GM19438 (cell line): ENCODE data around the gene AGPAT4.
"Not testable (repeated sequence)": the region's sequence is repeated elsewhere in the genome, so short reads cannot be mapped to it uniquely, and the experiment has no call there.

Source experiments
- ATAC-seq: cut with Tn5 transposase; IDR thresholded peaks from one replicate; pipeline ENCODE4 v1.9.1; 2021; ENCODE audit warnings: low read depth; ENCODE audit not compliant: unreplicated experiment

Gene AGPAT4

DNA sequence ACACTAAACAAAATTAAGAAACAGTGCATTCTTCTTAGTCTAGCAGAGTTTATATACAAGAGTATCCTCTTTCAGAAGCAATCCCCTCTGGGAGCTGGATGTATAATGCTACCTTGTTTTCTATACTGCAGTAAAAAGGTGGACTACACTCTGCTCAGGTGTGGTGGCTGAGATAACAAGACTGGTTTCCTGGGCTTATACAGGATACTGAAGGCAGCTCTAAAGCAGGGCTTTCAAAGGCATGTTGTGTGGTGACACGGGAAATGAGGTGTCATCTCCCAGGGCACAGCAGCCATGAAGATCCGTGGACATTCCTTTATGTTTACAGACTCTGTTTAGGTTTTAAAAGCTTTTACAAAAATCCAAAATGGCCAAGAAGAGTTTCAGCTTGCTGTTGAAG, 145.6 kb downstream of the AGPAT4 start:
- ATAC-seq, result no peak

GRCh38 chr6:161127071-161127740, 146.7 kb downstream of the AGPAT4 start:
- ATAC-seq, result no peak

DNA sequence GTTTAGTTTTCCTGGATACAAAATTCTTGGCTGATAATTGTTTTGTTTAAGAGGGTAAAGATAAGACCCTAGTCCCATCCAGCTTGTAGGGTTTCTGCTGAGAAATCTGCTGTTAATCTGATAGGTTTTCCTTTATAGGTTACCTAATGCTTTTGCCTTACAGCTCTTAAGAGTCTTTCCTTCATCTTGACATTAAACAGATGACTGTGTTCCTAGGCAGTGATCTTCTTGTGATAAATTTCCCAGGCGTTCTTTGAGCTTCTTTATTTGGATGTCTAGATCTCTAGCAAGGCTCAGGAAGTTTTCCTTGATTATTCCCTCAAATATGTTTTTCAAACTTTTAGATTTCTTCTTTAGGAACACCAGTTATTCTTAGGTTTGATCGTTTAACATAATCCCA, 148.3 kb downstream of the AGPAT4 start:
- ATAC-seq, result no peak

GRCh38 chr6:161123319-161123718, 150.5 kb downstream of the AGPAT4 start:
- not testable (repeated sequence) for ATAC-seq

- no peak for ATAC-seq
Observed at GRCh38 chr6:161117942-161118341, 155.9 kb downstream of the AGPAT4 start.

- ATAC-seq, result no peak
Observed at GRCh38 chr6:161117308-161117707, 156.6 kb downstream of the AGPAT4 start.

GRCh38 chr6:161116554-161116953, 157.3 kb downstream of the AGPAT4 start:
- ATAC-seq, result no peak

DNA sequence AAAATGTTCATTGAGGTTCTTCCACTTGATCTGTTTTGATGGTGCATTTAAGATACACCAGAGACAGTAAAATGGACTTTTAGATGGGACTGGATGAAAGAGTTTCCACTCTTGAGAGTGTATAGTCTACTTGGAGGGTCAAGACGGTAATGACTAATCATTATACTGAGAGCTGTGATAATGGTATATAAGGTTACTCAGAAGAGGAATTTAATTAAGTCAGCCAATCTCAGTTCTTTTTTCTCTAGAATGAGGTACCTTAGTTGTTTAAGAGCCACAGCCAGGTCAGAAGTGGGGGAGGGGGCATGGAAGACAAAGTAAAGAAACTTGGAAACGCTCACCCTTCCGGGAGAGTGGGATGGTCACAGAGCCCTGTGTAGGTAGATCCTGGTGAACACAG, 158.4 kb downstream of the AGPAT4 start:
- ATAC-seq, result no peak

DNA sequence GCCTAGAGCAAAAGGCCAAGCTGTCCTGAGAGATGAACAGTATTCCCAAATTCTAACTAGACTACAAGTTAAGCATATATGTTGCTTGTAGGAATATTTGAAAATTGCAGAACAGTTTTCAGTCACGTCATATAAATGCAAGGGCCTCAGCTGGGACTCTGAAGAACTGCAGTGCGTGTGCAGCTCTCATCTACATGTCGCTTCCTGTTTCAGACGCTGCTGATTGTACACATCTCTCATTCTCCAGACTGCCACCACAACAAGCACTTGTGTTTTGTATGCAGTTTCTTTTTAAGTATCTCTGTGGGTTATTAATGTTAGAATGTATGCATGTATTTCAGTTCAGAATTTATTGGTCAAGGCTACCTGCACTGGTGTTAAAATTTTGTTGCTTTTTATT, 162.6 kb downstream of the AGPAT4 start:
- no peak for ATAC-seq

DNA sequence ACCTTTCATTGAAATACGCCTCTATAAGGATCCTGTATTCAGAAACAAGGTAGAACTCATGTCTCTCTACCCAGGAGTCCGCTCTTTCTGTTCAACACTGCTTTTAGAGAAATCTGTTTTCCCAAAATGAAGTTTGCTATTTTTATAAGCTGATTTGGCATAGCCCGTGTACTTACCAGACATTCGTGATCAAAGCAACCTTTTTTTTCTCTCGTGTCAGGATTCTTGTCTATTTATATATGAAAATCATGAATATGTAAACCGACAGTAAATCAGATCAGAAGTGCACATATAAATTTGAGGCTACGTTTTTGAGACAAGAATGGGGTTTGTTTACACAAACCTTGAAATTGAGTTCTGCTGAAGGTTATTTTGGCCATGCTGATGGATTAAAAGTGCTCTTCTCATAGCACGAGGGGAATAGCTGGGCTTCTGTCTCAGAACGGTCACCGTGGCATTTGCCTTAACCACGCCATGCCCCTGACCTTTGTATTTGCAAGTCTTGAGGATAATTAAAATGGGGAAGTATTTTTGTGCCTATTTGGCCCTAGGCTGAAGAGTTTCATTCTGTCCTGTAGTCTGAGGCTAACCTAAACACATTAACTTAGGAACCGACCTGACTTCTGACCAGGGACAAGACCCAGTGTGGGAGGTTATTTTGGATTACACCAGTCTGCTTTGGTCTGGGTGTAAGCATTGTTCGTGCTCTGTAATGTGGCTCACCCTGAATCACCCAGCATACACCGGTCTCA, 163.7 kb downstream of the AGPAT4 start:
- no peak for ATAC-seq

GRCh38 chr6:161109366-161109765, 164.5 kb downstream of the AGPAT4 start:
- no peak for ATAC-seq

DNA sequence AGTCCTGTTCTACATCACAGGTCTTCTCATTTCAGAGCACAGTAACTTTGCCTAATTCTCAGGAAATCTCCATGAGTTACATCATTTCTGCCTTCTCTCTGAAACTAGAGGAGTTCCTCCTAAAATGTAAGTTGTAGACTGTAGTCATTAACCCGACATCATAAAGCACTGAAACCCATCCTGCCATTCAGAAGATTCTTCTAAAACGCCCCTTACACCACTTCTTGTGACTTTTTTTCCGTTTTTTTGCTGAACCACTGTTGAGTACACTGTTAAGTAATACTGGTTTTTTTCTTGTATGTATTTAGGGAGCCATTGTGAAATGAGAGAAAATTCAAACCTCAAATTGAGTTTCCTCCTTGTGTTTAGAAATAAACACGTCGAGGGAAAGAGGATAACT, 164.9 kb downstream of the AGPAT4 start:
- ATAC-seq, result no peak

DNA sequence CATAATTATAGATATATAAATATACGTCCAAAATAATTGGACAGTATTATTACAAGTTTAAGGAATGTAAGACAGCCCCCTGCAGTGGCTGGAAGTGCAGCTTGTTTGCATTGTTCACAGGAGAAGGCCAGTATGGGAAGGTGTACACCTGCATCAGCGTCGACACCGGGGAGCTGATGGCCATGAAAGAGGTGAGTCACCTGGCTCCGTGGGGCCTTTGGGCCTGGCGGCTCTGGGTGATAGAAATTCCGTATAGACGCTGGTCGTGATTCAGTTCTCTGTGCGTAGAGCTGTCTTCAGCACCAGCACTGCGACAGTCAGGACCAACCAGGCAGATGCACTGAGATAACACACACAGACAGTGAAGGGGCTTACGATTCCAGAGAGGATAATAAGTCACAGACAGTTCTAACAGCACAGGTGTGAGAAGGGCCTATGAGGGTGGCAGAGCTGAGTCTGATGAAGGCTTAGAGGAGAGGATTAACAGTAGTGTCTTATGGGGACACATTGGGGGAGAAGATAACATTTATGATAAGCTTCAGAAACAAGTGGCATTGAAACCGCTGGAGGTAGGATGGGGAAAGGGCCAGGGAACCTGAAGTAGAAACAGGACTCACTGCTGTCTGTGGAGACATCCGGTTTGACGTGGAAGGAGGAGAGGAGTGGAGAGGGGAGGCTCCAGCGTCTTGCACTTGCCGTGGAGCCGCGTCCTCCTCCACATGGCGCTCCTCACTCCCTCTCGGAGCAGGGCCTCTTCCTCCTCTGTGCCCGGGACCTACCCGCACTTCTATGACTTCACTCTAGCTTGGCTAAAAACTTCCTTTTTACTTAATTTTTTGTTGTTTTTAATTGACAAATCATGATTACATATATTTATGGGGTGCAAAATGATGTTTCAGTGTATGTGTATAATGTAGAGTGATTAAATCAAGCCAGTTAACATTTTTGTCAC, 165.8 kb downstream of the AGPAT4 start:
- no peak for ATAC-seq

DNA sequence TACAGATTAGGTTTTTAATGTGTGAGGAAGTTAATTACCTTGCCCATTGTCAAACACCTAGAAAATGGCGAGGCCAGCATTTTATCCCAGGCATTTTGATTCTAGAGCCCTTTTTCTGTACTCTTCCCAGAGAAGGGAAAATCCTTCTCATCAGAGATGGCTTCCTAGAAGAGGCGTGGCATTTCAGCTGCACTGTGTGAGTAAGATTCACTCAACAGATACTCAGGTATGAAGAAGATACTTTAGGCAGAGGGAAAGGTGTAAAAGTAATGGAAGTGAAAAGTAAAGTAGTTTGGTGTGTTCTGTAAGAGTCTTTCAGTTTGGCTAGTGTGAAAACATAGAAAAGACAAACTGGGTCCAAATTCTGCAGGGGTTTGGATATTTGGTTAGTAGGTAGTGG, 168.5 kb downstream of the AGPAT4 start:
- ATAC-seq, result no peak

- no peak for ATAC-seq
Observed at GRCh38 chr6:161104966-161105365, 168.9 kb downstream of the AGPAT4 start.

GRCh38 chr6:161103475-161103874, 170.4 kb downstream of the AGPAT4 start:
- ATAC-seq, result no peak

- no peak for ATAC-seq
Observed at GRCh38 chr6:161101517-161101916, 172.3 kb downstream of the AGPAT4 start.

DNA sequence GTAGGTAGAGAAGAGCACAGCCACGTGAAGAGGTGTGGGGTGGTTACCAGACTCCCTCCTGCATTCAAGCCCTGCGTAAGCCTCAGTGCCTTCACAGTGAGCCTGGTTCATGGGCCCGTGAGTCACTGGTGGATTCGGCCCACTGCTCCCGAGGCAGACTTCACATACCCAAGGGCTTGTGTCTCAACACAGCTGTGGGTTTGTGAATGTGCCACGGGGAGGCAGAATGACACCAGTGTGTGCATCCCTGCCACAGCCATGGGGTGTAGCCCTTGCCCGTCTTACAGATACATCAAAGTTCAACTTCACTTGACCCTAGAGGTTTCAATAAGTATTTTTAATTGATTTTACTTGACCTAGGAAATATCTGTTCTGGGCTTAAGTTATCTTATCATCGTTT, 173.8 kb downstream of the AGPAT4 start:
- ATAC-seq, result no peak

DNA sequence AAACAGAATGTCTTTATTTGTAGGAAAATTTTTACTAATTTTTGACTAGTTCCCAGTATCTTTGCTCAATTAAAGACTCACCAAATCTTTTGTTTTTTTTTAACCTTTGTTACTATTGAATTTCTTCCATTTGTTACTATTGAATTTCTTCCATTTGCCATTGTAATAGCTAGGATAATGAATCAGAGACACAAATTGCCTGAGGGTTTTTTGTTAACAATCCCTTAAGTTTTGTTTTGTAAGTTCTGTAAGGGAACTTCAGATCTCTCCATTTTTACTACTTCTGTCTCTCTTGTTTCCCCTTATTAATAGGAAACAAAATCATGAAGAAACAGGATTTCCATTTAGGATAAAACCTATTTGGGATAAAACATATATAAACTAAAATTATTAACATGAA, 177.9 kb downstream of the AGPAT4 start:
- ATAC-seq, result no peak

- ATAC-seq, result no peak
Observed at GRCh38 chr6:161094955-161095354, 178.9 kb downstream of the AGPAT4 start.
